Omental fat pad (tissue), 4 donors: Measurements from ENCODE around the gene PALD1. TPM values are rescaled to one million over a fixed set of nuclear protein-coding genes. Genes with fewer than 3 reads are reported as not detected.

Source experiments
- ATAC-seq: fragments of 150-250 bp; one replicate; pipeline ENCODE4 v1.9.1; 2016; ENCODE audit warnings: mild to moderate bottlenecking, moderate library complexity; ENCODE audit not compliant: low FRiP score
- DNase-seq: peaks from one replicate; pipeline ENCODE4 v3.0.0-alpha.2; 2019; ENCODE audit warnings: low spot score
- total RNA-seq, 4 donors: library from RNA; depleted of rRNA; stranded (reverse); fragments of >200 nt; gene quantifications; one replicate each; pipeline ENCODE4 v1.1.0, GENCODE V29; 2016
- TF ChIP-seq, protein P1 (sequence below), 3 donors: fragments of 450-650 bp; IDR thresholded peaks; one replicate each; pipeline ENCODE4 v1.5.1; 2016 to 2017; ENCODE audit warnings: antibody characterized with exemption in 3 of 3, mild to moderate bottlenecking in 3 of 3, moderate library complexity in 2 of 3

The PALD1 gene
- total RNA-seq, 4 donors from 2014 or later: 3.3 to 12.1 (median 8.0) TPM

DNA sequence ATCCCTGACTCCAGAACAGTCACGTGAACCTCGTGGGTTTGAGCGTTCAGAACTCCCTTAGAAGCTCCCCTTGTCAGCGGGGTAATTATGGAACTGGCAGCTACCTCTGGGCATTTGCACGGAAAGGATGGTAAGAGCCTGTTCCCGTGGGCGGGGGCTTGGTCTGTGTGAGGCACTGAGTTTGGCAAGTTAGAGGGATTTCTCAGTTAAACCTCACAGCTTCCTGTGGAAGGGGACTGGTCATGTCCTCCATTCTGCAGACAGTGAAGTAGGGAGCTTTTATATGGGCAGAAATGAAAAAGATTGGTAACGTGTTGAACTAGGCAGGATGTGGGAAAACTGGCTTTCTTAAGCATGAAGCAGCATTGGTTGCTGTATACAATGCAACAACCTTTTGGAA lies 16.0 kb downstream of the PALD1 start:
- ATAC-seq: no peak
- TF ChIP-seq, protein P1, sequence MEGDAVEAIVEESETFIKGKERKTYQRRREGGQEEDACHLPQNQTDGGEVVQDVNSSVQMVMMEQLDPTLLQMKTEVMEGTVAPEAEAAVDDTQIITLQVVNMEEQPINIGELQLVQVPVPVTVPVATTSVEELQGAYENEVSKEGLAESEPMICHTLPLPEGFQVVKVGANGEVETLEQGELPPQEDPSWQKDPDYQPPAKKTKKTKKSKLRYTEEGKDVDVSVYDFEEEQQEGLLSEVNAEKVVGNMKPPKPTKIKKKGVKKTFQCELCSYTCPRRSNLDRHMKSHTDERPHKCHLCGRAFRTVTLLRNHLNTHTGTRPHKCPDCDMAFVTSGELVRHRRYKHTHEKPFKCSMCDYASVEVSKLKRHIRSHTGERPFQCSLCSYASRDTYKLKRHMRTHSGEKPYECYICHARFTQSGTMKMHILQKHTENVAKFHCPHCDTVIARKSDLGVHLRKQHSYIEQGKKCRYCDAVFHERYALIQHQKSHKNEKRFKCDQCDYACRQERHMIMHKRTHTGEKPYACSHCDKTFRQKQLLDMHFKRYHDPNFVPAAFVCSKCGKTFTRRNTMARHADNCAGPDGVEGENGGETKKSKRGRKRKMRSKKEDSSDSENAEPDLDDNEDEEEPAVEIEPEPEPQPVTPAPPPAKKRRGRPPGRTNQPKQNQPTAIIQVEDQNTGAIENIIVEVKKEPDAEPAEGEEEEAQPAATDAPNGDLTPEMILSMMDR (IDR thresholded peaks at IDR 0.05): no peak
- no peak for DNase-seq

DNA sequence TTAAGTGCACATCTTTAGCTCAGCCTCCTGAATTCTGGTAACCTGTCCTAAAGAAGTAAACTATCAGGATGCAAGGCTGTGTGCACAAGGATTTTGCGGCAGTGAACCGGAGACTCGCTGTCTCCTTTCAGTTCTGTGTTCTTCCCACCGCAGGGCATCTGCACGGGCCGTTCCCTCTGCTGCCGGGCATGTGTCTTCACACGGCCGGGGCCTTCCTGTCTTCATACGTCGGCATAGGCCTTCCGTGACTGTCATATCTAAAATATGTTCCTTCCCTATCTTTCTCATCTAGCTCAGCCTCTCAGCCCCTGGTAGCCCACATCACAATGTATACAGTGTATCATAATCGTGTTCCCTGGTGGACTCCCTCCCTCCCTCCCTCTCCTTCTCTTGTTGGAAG lies 16.4 kb downstream of the PALD1 start:
- TF ChIP-seq, protein P1 (IDR thresholded peaks at IDR 0.05): no peak
- ATAC-seq: no peak

DNA sequence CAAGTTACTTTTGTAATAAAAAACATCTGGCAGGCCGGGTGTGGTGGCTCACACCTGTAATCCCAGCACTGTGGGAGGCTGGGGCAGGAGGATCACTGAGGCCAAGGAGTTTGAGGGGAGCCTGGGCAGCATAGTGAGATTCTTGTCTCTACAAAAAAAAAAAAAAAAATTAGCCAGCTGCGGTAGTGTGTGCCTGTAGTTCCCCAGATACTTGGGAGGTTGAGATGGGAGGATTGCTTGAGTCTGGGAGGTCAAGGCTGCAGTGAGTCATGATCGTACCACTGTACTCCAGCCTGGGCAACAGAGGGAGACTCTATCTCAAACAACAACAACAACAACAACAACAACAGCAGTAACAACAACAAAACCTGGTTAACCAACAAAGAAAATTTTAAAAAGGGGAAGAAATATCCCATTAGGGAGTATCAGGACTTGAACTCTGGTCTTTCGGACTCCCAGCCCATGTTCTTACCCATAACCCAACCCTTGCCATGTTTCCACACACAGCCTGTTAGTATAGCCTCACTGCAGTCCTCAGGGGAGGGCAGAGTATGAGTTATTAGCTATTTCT lies 17.2 kb downstream of the PALD1 start:
- ATAC-seq (no peak), DNase-seq (no peak)
- TF ChIP-seq, protein P1 (IDR thresholded peaks at IDR 0.05): no peak

More for the DNA sequence above, 16.4 kb downstream of the PALD1 start:
- DNase-seq: no peak

DNA sequence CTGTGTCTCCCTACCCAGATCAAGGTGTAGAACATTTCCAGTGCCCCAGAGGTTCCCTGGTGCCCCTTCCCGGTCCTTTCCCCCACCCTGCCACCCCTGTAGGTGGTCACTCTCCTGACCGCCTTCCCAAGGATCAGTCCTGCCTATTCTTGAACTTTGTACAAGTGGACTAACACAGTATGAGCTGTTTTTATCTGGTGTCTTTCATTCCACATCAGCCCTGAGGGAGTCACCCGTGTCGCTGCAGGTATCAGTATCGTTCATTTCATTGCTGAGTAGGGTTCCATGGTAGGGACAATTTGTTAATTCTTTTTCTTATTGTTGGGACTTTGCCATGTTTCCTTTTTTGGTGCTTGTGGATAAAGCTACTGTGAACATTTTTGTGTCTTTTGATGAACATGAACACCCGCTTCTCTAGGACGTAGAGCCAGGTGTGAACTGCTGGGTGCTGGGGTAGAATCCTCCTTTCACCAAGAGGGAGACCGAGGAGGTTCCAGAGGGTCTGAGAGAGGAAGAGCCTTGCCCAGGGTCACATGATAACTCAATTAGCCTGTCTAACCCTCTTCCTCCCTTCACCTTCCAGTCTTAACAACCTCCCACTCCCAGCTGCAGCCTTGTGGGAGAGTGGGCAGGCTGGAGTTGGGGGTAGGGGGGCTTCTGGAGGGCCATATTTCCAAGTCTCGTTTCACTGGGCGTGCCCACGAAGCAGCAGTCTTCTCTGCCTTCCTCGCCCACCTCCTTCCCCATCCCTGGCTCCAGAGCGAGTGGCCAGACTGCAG lies 18.0 kb downstream of the PALD1 start:
- DNase-seq (no peak), ATAC-seq (no peak)
- TF ChIP-seq, protein P1 (IDR thresholded peaks at IDR 0.05): no peak

DNA sequence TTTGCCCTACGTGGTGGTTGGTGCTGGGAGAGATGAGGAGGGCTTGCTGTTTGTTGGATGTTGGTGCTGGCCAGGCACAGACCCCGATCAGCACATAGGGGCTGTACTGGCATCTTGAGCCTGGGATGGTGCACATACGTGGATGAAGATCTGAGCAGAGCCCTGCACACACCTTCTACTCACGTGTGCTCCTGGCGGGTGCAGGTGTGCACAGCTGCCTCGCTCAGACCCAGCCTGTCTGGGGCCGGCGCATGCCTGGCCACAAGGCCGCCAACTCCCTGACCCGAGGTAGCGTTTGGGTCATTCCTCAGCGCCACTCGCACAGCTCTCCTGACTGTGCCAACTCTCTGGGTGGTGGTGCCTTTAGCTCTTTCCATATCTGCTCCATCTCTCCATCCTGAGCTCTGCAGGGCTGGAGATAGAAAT lies 18.6 kb downstream of the PALD1 start:
- DNase-seq: no peak
- no peak for ATAC-seq
- TF ChIP-seq, protein P1 (IDR thresholded peaks at IDR 0.05): no peak

DNA sequence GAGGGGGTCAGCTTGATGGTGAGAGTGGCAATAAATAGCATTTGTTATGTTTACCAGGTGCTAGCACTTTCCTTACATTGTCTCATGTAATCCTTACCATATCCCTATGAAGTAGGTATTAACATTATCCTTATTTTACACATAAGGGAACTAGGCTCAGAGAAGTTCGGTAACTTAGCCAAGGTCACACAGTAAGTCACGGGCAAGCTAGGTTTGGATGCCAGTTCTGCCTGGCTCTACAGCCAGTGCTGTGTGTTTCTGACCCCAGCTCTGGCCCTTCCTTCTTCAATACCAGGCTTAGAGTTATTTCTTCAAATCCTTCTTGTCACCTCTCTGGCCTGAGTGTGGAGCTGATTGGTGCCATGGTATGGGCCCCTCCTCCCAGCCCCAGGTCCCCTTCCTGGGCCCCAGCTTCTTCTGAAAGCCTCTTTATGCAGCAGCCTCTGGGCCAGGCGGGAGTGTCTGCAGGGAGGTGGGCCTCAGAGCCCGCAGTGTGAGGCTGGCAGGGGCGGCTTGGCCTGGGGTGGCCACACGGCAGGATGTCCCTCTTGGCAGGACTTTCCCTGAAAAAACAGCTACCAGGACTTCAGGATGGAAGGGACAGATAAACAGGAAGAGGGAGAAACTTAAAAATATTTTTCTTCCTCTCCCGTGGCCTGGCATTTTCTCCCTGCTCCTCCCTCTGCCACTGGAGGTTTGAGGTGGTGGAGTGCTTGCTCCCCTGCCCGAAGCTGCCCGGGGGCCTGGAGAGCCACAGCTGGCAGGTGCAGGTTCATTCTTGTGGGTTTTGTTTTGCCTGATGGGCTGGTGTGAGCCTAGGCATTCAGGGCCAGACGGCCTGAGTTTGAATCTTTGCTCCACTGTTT lies 20.6 kb downstream of the PALD1 start:
- ATAC-seq: no peak
- TF ChIP-seq, protein P1 (IDR thresholded peaks at IDR 0.05): no peak

More for the DNA sequence above, 20.6 kb downstream of the PALD1 start:
- DNase-seq: no peak
